Mesenteric fat pad (tissue), 1 donor: ENCODE data around the gene FAM222A. TPM values are rescaled to one million over a fixed set of nuclear protein-coding genes. Genes with fewer than 3 reads are reported as not detected.

ENCODE experiments used
- DNase-seq: peaks from one replicate; pipeline ENCODE4 v3.0.0-alpha.2; 2020; ENCODE audit warnings: low spot score
- total RNA-seq: library from RNA; stranded (reverse); fragmentation: NEBNext Ultra II Directional; extraction: Animal tissue kit (Norgen Biotek cat#: 25700); gene quantifications from one replicate; pipeline ENCODE4 v1.2.1, GENCODE V29; 2021
- donor health status: DM: yes; HTN: yes; CAD: no.

The FAM222A gene
- total RNA-seq, 1 donor from 2014 or later = 2.7 TPM

DNA sequence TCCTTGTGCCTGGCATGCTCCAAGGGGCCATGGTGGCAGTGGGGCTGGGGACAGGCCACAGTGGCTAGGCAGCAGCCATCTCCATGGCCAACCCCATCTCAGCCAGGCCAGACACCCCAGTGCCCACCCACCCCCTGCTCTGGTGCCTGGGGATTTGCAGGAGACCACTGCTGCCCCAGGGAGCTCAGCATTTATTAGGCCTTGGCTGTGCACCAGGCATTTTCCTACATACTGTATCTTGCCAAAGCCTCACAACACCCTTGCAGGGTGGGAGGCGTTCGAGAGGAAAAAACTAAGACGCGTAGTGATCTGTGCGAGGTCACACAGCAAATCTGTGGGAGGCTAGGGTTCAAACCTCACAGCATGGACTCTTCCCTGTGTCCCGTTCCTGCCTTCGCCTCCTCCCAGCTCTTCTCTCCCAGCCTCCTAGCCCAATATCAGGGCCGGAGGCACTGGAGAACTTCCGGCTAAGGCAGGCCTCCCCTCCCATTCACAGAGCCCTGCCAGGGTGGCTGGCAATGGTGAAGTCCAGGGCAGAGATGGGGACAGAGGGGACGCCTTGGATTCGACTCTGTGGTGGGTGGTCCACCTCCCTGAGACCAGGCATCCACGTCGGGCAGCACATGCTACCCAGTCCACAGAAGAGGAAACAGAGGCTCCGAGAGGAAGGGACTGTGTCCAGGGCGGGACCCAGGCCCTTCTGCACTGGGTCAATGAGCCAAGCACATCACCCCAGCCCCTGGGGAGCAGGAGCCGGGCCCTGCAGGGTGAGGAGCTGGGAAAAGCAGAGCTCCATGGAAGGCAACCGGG is 57.4 kb downstream of the FAM222A start:
- DNase-seq = peak; percentile 83

DNA sequence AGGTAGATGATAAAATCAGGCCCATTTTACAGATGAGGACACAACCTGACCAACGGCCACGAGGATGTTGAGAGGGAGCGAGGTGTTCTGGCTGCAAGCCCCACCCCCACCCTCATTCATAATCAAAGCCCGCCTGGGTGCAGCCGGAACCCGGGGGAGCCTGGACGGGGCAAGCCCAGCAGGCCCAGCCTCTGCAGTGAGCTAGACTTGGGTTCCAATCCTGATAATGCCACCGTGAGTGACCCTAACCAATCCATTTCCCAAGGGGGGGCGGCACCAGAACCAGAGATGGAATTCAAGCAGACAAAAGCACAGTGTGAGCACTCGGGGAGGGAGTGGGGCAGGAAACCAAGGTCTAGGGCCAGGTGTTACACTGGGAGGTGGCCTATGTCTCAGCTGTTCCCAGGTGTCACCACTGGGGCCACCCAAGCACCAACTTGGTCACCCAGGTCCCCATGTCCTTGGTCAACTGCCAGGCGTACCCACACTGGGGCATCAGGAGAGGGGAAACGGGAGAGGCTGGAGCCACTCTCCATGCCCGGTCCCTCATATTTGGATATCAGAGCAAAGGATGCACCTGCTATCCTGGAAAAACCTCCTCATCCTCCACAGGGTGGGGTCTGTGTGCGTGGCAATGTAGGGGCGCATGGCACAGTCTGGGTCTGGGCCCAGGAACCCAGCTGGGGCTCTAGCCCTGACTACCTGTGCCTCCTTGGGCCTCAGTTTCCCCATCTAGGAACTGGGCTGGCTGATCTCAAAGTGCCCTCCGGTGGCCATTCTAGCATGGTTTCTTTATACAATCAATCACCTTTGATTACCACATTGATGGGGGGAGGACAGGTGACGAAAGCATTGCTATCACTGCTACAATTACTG is 58.4 kb downstream of the FAM222A start:
- peak; percentile 83 for DNase-seq

DNA sequence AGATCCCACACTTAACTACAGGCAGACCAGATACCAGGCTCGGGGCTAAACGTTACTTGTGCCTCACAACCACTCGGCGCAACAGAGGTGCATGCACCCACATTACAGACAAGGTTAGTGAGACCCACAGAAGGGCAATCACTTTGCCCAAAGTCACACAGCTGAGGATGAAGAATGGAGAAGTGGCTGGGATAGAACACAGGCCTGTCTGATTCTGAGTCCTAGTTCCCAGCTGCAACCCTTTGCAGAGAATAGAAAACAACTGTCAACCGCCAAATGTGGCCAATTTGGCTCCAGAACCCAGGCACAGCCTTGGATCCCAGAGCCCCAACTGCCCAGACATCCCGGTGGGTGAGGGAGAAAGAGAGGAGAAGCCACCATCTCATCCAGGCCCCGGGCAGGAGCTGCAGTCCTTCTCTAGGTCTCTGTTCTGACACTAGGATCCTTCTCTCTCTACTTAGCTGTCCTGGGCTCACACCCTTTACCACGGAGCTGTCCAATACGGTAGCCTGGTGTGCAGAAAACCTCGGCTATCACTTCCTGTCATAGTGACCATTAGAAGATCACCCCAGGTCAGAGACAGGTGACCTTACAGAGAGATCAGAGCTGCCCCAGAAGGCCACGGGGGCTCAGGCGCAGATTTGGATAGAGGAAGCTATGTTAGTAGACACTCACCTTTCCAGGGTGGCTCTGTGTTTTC is 59.1 kb downstream of the FAM222A start:
- DNase-seq = peak; percentile 51

DNA sequence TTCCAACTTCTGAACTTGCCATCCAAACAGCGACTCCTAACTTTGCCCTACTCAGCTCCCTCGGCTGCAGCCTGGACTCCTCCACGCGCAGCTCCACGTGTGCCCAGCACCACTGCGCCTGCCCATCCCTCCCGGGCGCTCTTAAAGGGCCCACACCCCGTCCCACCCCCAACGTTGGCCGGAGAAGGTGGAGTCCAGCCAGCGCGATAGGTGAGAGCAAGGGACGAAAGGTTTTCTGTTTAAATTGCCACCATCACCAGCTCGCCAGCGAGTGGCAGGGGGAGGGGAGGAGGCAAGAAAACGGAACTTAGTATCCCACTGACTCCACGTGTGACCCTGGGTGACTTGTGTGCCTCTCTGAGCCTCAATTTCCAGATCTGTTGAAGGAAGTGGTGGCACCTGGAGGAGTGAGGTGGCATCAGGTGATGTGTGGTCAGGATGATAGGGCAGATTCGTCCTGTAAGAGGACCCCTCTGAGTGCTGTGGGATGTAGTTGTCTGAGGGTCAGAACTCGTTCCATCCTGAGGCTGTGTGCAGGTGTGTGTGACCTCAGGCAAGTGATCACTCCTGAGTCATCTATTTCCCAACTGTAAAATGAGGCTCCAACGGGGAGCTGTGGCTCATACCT is 59.9 kb downstream of the FAM222A start:
- peak; percentile 77 for DNase-seq

DNA sequence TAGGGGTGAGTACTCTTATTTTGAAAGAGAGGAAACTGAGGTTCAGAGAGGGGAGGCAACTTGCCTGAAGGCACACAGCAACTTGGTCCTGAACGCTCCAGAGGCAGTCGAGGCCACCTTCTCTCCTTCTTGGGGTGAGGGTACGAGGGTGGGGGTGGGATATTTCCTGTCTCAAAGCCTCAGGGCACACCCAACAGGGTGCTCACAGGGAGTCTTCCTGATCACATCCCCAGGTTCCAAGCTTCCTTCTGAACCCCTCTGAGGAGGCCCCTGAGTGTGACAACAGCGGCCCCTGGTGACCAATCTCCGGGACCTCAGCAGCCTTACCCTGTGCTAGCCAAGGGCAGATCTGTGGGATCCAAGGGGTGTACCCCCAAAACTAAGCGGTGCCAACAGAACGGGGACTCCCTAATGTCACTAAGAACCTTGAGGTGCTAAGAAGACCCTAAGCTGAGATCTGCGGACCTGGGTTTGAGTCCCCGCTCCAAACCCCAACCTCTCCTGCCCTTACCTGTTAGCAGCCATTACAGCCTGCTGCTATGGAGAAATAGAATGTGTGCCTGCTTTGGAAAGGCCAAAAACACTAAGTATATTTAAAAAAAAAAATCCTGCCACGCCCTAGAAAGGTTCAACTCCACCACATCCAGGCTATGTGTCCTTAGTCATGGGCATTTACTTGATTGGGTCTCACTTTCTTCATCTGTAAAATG is 61.7 kb downstream of the FAM222A start:
- DNase-seq = no peak

DNA sequence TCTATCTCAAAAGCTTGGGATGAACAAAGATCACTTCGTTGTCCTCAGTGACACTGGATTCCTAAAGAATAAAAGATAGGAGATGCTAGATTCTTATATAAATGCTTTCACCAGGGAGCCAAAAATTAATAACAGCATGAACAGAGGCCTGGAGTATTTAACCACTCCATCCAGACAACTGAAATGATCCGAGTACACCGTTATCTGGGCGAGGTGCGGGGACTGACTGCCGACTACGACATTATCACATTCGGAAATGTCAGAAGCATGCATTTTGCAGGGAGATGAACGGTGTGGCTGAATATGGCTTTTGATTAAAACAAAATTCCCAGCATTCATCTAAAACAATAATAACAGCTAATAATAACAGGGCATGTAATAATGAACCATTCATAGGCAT is 63.0 kb downstream of the FAM222A start:
- no peak for DNase-seq

DNA sequence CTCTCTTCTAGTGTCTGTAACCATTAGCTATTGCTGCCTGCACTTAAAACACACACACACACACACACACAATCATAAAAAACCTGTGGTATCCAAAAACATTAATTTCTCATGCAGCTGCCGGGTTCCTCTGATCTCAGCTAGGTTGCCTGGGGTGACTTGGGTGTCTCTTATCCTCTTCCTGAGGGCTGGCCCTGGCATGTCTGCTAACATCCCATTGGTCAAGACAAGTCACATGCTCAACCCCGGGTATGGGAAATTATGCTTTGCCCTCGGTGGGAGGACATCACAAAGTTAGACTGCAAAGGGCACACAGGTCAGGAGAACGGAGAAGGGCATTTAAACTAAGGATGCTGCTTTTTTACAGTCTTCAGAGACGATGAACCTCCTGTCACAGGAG is 63.9 kb downstream of the FAM222A start:
- DNase-seq = no peak

DNA sequence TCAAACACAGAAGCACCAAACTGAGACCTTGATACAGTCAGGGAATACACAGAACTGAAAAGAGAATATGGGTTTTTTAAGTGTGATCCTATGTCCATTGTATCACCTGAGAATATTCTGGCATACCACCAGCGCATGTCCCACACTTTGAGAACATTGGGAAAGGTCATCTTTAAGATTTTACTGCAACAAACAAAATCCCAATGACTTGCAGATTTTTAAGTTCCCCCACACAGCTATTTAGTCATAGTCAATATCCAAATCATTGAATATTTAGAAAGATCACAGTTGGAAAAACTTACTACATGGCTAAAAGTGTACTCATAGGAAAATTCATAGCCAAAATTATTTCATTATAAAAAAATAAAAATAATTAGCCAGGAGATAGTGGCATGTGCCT is 65.1 kb downstream of the FAM222A start:
- DNase-seq = no peak

DNA sequence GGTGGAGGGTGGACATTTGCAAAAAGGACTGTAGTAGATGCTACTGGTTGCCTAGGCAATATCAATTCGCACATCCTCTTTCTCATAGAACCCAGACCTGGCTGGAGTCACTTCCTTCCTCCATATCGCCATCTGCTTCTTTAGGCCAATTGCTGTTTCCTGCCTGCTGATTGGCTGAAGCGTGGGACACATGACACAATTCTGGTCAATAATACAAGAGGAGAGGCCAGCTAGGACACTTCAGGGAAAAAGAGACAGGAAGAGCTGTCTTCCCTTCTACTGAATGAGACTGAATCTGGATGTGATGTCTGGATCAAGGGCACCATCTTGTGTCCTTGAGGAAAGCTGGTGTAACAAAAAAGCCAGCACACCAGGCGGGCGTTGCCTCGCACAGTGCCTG is 65.8 kb downstream of the FAM222A start:
- no peak for DNase-seq

DNA sequence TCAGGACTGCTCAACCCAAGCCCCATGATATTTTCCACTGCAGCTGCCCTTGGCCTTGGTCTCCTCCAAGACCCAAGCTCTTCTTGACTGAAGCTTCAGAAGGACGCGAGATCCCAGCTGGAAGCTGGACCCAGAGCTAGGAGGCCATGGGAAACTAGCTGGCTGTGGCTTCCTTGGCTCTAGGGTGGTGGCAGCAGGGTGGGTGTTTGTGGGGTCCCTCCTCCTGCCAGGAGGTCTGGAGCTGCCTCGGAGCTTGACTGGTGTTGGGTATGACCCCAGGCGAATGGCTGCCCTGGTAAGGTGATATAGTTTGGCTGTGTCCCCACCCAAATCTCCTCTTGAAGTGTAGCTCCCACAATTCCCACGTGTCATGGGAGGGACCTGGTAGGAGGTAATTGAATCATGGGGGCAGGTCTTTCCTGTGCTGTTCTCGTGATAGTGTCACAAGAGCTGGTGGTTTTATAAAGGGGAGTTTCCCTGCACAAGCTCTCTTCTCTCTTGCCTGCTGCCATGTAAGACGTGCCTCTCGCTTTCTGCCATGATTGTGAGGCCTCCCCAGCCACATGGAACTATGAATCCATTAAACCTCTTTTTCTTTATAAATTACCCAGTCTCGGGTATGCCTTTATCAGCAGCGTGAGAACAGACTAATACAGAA is 68.2 kb downstream of the FAM222A start:
- DNase-seq = no peak

DNA sequence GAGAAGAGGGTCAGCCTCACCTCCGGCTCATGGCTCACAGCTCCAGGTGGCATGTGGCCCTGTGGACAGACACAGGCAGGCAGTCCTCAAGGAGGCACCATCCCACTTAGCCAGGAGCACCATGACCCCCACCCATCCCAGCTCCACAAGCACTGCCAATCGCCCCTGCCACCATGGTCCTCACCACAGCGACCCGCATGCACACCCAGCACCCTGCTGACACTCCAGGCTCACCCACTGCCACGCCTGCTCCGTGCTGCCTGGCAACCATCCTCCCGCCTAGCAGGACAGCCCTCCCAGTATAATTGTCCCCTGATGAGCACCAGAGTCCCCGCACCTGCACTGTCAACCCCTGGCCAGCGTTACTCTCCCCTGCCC is 68.7 kb downstream of the FAM222A start:
- DNase-seq = no peak

DNA sequence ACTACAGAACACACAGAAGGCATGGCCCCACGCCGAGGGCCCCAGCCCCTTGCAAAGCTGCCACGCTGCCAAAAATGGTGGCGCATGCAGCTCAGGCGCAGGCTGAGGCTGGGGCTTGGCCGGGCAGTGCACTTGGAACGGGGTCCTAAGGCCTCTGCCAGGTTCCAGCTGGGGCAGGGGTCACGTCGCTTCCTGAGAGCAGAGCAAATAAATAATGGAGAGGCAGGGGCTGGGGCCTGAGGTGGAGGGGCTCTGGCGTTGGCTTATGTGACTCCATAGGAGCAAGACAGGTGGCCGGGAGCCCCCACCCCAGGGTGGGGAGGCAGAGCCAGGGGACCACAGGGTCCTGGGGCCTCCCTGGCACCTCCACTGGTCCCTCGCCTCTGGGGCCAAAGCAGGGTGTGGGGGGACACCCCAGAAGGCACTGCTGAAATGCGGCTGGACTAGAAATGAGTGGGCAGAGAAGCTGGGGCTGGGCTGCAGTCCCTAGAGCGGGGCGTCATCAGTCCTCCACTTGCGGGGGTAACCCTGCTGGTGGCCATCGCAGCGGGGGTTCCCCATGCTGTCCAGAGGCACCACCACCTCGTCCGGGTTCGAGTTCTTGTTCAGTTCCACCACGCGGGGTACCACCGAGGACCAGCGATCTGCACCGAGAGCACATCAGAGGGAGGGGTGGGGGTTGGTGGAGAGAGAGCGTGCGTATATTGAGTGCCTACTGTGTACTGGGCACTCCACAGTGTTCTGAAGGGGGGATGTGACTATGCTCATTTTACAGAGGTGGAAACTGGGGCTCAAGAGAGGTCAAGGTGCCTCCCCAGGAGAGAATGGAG is 69.7 kb downstream of the FAM222A start:
- no peak for DNase-seq

DNA sequence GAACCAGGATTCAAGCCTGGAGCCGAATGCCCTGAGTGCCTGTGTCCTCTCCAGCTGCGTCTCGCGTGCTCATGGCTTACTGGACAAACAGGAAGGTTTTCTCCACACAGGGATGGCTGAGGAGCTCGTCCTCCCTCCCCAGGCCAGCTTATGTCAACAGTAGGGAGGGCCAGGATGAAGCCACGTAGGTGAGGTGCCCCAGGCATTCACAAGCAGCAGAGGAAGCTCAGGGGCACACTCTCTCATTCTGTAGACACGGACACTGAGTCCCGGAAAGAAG is 70.3 kb downstream of the FAM222A start:
- DNase-seq = no peak

DNA sequence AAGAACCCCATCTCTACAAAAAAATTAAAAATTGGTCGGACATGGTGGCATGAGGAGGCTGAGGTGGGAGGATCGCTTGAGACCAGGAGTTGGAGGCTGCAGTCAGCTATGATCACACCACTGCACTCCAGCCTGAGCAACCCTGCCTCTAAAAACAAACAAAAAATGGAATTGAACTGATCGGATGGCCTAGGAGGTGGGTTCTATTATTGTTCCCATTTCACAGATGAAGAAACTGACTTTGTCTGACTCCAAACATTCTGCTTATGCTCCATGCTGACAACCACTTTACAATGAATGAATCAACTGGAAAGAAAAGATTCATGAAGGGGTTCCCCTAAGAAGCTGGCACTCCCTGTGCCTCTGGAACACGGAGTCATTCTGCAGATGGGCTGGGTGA is 72.2 kb downstream of the FAM222A start:
- DNase-seq = no peak

DNA sequence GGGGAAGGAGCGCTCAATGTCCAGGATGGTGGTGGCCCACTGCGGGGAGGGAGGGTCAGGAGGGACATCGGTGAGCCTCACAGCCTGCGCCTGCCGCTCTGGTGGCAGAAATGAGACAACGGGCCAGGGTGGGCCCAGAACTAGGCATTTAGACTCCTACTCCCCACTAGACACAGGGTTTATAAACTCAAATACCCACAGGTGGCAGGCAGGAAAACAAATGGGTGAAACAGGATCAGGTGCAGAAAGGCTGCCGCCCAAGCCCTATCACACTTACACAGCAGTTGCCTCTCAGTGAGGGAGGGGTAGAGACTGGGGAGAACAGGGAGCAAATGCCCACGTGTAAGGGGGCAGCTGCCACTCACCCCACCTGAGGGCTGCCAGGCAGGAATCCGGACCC is 73.2 kb downstream of the FAM222A start:
- DNase-seq = no peak

DNA sequence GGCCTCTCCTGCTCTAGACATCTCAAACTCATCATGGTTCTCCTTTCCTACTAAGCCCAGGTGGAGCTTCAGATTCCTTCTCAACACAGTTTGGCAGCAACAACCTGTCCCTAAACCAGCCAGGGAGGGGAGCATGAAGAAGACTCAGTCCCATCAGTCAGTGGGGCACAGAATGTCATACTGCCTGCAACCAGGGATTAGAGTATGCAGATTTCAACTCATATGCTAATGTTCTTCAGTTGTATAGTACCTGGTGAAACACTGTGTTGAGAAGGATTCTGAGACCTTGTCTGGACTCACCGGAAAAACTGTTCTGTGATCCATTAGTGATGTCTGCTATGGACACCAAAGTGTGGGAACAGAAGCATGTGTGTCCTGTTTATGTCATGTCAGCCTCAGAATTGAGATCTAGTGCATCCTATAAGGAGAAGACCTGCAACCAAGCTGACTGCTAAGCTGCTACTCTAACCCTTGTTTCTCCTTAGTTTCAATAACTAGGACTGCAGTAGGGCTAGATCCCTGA is 76.0 kb downstream of the FAM222A start:
- DNase-seq = no peak

DNA sequence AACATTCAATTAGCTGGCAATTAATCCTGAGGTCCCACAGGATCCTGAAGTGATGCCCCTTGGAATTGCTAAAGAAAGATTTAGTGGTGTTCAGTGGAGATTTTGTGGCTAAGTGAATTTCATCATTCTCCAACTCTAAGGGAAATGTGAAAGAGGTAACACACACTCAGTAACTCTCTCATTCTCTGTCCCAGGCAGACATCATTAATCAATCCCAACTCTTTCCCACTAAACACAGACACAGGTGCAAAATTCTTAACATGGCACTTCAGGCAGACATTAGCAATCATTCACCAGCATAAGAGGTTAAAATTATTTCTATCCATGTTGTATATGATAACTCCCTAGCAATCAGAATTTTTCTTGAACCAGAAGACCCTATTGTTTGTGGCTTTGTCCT is 79.4 kb downstream of the FAM222A start:
- DNase-seq = no peak

DNA sequence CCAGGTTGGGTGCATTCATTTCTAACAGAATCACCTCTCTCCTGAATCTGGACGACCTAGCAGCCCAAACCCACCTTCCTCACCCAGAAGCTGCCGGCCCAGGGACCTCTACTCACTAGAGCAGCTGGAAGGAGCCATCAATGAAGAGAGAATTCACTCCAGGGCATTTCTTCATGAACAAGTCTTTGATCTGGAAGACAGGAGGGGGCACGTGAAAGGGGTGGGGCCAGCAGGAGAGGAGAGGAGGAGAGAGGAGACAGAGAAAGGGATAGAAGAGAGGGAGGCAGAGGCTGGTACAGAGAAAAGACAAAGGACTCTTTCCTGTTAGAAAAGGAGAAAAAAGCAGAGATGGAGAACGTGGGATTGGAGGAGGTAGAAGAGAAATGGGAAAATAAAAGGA is 79.8 kb downstream of the FAM222A start:
- DNase-seq = no peak

DNA sequence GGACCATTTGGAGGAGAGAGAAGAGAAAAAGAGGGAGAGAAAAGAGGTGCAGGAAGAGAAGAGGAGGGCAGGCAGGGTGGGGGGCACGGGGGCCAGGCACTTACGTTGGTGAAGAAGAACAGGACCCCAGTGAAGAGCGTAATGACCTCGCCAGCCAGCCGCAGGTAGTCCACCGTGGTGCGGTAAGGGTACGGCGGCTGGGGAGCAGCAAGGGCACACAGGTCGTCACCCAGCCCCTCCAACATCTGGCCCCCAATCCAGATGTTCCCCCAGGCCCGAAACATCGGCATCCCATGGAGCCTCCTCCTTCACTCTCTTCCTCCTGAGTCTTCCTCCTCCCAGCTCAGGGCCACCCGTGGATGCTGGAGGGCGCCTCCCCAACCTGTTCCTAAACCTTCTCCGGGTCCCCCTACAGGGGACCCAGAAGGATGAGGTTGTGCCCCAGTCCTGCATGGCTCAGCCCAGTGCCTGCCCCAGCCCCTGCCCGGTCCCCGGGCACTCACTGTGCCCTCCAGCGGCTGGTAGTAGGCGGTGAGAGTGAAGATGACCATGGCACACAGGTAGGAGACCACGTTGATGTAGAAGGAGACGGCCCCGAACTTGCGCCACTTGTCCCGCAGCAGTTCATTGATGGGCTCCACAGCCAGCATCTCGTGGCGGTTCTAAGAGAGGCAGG is 80.3 kb downstream of the FAM222A start:
- no peak for DNase-seq
